Measurements from ENCODE around the gene SCAF4.
"Not testable (repeated sequence)": the region's sequence is repeated elsewhere in the genome, so short reads cannot be mapped to it uniquely, and the experiment has no call there.

SCAF4 gene

DNA sequence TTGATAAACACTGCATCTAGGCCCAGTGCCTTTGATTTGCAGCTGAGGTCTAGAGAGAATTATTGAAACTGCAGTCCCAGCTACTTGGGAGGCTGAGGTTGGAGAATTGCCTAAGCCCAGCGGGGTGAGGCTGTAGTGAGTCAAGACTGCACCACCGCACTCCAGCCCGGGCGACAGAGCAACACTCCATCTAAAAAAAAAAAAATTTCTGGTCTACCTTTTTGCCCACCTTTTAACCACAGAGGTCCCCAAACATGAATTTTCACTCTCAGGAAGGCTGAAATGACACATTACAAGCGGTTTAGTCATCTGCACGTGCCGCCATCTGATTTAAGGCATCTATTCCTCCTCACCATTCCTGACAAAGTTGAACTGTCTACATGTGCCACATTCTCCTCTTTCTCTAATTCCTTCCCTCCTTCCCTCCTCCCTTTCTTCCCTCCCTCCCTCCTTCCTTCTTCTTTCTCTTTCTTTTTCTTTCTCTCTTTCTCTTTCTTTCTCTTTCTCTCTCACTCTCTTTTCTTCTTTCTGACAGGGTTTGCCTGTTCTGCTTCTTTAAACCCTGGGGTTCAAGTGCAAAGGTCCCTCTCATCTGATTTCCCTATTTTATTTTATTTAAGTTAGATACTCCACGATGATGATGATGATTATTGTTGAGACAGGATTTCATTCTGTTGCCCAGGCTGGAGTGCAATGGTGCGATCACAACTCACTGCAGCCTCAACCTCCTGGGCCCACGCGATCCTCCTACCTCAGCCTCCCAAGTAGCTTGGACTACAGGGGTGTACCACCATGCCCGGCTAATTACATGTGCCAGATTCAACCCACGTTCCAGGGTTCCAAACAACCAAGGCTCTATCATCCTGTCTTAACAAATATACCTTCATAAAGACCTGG, 75.5 kb downstream of the SCAF4 start:
- H3K4me3 ChIP-seq (ENCODE audit: low read depth, low read length), result no peak overlapping the region
- TF ChIP-seq CTCF (IDR thresholded peaks at IDR 0.05; ENCODE audit: borderline replicate concordance, insufficient read depth, low read depth, low read length), result no peak

DNA sequence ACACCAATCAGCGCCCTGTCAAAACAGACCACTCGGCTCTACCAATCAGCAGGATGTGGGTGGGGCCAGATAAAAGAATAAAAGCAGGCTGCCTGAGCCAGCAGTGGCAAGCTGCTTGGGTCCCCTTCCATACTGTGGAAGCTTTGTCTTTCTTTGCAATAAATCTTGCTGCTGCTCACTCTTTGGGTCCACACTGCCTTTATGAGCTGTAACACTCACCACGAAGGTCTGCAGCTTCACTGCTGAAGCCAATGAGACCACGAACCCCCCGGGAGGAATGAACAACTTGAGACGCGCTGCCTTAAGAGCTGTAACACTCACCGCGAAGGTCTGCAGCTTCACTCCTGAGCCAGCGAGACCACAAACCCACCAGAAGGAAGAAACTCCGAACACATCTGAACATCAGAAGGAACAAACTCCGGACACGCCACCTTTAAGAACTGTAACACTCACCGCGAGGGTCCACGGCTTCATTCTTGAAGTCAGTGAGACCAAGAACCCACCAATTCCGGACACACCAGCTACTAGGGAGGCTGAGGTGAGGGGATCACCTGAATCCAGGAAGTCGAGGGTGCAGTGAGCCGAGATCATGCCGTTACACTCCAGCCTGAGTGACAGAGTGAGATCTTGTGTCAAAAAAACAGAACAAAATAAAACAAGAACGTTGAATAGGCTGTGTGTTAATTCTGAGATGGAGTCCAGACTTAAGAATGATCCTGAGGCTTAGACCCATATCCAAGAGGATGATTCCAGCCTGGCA, 76.9 kb downstream of the SCAF4 start:
- H3K4me3 ChIP-seq (ENCODE audit: low read depth, low read length), result not testable (repeated sequence)

DNA sequence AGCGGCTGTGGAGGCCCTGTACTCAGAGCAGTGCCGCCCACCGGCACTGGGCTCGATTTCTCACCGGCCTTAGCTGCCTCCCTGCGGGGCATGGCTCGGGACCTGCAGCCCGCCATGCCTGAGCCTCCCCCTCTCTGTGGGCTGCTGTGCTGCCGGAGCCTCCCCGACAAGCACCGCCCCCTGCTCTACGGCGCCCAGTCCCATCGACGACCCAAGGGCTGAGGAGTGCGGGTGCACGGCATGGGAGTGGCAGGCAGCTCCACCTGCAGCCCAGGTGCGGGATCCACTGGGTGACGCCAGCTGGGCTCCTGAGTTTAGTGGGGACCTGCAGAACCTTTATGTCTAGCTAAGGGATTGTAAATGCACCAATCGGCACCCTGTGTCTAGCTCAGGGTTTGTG, 77.6 kb downstream of the SCAF4 start:
- TF ChIP-seq CTCF (IDR thresholded peaks at IDR 0.05; ENCODE audit: borderline replicate concordance, insufficient read depth, low read depth, low read length), result no peak
- no peak overlapping the region for H3K4me3 ChIP-seq (ENCODE audit: low read depth, low read length)

- not testable (repeated sequence) for H3K4me3 ChIP-seq (ENCODE audit: low read depth, low read length)
Measured at GRCh38 chr21:31651491-31651890, 80.4 kb downstream of the SCAF4 start.

DNA sequence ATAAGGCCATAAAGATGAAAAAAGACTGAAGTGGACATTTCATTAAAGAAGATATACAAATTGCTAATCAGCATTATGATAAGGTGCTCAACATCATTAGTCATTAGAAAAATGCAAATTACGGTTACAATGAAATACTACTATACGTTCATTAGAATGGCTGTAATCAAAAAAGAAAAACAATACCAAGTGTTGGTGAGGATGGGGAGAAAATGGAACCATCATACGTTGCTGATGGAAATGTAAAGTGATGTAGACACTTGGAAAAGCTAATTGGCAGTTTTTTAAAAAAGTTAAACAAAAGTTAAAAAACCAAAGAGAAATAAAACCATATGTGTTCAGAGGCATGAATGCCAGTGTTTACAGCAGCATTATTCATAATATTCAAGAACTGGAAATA, 81.0 kb downstream of the SCAF4 start:
- no peak overlapping the region for H3K4me3 ChIP-seq (ENCODE audit: low read depth, low read length)
- no peak for TF ChIP-seq CTCF (IDR thresholded peaks at IDR 0.05; ENCODE audit: borderline replicate concordance, insufficient read depth, low read depth, low read length)

DNA sequence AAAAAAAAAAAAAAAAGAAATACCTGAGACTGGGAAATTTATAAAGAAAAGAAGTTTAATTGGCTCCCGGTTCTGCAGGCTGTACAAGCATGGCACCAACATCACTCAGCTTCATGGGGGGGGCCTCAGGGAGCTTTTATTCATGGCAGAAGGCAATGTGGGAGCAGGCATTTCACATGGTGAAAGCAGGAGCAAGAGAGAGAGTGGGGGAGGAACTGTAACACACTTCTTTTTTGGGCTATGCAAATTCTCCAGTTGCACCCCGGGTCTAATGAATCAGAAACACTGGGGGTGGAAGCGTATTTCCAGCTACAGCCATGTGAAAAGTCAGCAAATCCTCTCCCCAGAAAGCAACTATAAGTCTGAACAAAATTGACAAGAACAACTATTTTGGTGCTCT, 84.3 kb downstream of the SCAF4 start:
- no peak for TF ChIP-seq CTCF (IDR thresholded peaks at IDR 0.05; ENCODE audit: borderline replicate concordance, insufficient read depth, low read depth, low read length)
- H3K4me3 ChIP-seq (ENCODE audit: low read depth, low read length), result no peak overlapping the region

GRCh38 chr21:31644643-31645042, 87.3 kb downstream of the SCAF4 start:
- TF ChIP-seq CTCF (IDR thresholded peaks at IDR 0.05; ENCODE audit: borderline replicate concordance, insufficient read depth, low read depth, low read length), result no peak

GRCh38 chr21:31641416-31641922, 90.4 kb downstream of the SCAF4 start:
- no peak for TF ChIP-seq CTCF (IDR thresholded peaks at IDR 0.05; ENCODE audit: borderline replicate concordance, insufficient read depth, low read depth, low read length)
- no peak overlapping the region for H3K4me3 ChIP-seq (ENCODE audit: low read depth, low read length)

More at GRCh38 chr21:31644643-31645042, 87.3 kb downstream of the SCAF4 start:
- no peak overlapping the region for H3K4me3 ChIP-seq (ENCODE audit: low read depth, low read length)

Data from GM12875 (cell line).